ENCODE data around the gene CUBN.

The CUBN gene

DNA sequence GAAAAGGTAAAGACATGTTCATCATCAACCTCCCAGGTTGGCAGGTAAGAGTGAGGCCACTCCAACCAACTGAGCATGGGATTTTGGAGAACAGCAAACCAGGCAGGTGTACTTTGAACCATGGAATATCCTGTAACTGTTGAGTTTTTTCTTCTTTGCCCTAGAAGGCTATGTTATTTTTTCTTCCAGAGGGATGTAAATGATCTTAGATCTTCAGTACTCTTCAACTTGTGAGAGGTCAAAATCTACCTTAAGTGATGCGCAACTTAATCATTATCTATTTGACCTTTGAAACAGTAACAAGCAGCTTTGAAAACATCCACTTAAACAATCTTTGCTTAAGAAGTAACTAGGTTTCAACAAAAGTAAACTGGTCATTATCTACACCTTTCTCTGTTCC, at the start of gene CUBN:
Gene CUBN (minus strand): TSS at position 71 of the 400 bp plus-strand sequence. CDS start 46 bp downstream, at position 25.
- DNase-seq (ENCODE audit: low spot score): no peak

DNA sequence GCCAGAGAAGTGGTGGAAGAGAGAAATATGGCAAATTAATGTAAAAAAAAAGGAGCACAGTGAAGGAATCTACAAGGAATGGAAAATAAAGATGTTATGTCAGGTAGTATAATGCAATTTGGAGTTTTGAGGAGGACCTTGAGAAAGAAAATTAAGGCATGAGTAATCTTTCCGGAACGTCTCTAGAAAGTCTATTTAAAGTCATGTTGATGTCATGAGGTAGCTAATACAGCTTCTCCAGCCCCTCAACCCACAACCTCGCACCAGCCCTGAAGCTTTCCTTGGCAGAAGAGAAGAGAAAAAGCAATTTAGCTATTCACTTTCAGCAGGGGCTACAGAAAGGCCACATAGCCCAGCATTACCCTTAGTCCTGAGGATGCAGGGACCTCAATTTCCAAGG, 49.4 kb upstream of the CUBN start:
- no peak for DNase-seq (ENCODE audit: low spot score)

DNA sequence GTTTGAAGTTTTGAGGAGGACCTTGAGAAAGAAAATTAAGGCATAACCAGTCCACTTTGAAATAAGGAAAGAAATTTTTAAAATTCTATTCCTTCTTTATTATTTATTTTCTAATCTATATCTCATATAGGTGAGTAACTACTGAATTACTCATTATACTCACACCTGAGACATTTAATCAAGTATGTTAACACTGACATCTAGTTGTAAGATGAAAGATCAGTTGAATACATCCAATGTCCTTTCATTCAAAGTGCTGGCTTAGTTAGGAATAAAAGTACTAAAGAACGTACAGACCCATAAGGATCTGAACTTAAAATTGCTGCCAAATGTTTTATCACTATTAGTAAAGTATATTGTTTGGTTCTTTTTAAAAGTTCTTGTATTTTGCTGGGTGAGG, 48.4 kb upstream of the CUBN start:
- no peak for DNase-seq (ENCODE audit: low spot score)

DNA sequence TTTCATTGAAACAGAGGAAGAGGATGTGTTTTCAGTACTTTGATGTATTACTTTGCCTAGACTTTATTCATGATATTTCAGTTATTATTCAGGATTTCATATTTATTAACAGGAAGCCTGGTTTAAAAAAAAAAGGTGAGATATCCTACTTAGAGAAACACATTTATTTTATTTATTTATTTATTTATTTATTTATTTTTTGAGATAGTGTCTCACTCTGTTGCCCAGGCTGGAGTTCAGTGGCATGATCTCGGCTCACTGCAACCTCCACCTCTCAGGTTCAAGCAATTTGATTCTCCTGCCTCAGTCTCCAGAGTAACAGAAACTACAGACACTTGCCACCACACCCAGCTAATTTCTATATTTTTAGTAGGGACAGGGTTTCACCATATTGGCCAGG, 47.4 kb upstream of the CUBN start:
- no peak for DNase-seq (ENCODE audit: low spot score)

DNA sequence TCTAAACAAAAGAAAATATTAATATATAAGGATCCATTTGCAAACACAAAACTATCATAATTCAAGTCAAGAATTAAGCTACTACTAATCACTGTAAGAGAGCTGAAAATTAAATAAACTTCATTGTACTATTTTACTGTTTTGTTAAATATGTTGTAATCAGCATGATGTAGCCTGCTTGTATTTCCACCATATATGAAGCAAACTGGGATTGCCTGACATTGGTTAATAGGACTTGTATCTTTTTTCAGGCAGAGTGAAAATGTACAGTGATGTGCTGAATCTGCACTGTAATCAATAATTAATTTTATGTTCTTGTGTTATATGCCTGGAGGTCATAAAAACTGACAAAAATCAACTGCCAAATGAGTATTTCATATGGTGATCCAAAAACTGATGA, 46.5 kb upstream of the CUBN start:
- DNase-seq (ENCODE audit: low spot score): no peak

DNA sequence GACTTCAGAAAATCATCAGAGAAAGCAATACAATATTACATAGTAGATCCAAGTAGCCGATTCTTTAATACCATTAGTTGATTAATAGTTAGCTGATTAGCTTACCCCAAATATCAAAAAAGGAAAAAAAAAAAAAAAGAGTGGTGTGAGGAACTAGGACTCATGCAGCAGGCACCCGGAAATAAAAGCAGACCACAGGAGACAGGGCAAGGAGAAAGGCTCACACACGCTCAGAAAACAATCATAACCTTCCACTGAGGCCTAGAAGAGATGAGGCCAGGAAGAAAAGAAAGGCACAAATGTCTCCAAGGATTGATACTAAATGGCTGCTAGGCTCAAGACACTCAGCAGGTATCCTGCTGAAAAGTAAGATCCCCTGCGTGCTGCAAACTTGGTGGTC, 45.9 kb upstream of the CUBN start:
- no peak for DNase-seq (ENCODE audit: low spot score)

DNA sequence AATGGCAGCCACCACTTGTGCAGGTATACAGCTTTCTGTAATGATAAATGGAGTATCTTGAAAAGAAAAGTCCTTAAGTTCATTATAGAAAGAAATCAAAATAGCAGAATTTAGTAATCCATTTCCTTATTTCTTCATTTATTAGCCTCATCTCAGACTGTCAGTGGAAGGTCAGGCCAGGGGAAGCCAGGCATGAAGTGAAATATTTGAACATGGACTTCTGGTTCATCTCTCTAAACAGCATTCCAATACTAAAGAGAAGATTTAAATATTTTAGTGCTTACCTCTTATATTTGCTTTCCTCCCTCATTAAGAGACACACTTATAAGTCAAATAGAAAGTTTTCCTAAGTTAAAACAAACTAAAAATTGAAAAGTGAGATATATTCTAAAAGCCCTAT, 45.0 kb upstream of the CUBN start:
- DNase-seq (ENCODE audit: low spot score): no peak

DNA sequence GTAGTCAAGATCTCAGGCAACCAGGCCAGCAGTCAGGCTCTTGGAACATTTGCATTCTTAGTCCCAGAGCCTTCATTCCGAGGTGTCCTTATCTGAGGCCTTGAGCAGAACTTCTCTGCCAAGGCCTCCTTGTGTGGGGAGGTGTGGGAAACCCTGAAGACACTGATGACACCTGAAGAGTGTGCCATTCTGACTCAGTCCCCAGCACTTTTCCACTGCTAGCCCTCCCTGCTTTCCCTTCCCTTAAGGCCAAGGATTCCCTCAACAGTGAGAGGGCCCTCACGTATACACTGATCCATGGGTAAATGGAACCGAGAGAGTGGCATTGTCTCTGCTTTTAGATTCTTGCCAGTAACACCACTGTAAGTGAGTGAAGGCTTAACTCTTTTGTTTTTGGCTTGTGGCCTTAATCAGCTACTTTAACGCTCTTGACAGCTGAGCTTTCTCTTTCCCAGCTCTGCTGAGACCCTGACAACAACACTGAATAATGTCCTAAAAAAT, 41.6 kb upstream of the CUBN start:
- no peak for DNase-seq (ENCODE audit: low spot score)

DNA sequence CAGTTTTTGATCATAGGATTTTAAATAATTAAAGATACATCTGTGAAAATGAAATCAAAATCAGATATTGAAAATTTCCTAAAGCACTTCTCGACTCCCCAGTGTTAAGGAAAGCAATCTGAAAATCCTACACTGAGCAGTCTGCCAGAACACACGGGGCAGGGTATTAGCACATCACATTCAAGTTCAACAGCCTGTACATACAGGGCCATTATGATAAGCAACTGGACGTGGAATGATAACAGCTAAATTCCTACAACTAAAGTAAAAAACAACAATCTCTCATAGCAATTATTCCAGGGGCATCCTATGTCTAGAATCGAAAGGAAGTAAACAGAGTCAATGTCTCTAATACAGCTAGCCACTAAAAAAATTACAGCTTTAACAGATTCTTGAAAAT, 40.2 kb upstream of the CUBN start:
- DNase-seq (ENCODE audit: low spot score): no peak

DNA sequence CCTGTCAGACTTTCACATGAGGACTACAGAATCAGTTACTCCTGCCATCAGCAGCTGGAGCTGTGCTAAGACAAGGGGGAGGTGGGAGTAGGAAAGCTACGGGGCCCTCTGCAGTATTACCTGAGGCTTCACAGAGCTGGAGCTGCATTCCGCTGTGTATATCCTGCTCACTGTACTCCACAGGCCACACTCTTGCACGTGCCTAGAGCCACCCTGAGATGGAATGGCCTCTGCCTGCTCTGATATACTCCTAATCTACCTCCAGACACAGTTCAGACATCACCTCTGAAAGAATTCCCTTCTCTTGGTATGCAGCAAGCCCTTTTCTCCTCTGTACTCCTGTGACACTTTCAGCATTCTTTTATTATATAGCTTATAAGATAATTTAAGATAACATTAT, 37.1 kb upstream of the CUBN start:
- no peak for DNase-seq (ENCODE audit: low spot score)

DNA sequence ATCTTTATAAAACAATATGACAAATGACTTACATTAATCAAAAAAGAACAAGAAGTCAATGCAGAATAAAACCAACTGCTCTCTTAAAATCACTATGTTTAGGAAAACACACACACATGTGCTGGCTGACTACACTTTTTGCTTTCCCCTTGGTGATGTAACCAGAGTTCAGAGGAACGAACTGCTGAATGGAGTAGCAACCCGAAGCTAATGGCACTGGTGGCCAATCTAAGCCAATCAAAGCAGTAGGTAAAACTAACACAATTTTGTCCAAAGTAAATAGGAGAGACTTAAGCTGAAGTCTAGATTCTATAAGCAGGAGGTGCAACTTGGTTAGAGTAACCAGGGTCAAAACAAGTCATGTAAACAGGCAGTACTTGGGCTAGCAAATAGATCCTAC, 33.2 kb upstream of the CUBN start:
- DNase-seq (ENCODE audit: low spot score): no peak

DNA sequence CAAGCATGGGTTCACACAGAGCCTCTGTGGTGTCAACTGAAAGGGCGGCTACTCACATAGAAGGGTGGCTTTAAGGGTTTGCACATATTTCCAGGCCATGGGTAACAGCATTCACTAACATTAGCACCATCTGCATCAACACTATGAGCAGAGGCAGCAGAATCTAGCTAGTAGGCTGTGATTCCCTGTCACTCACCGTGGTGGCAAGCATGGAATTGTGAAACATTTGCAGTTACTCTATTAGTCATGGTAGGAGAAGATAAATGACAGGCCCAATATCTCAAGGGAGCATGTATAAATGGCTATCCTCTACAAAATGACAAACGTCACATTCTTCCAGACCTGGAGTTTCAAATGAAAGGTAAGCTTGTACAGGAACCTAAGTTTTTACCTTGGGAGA, 32.2 kb upstream of the CUBN start:
- no peak for DNase-seq (ENCODE audit: low spot score)

DNA sequence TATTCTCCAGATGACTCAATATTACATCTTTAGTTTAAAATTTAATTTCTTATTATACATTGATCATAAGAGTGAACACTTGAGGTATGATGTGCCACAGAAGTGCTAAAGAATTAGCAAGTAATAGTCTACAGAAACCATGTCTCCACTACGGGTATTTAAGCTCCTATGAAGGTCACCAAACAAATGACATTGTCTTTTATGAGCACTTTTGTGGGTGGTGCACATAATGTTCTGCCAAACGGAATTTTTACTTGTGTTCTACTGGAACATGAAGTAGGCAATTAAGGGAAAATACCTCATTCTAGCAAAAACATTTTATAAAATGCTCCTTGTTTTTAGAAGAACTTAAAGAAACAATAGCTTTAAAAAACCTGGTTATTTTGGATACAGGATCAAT, 27.4 kb upstream of the CUBN start:
- no peak for DNase-seq (ENCODE audit: low spot score)

DNA sequence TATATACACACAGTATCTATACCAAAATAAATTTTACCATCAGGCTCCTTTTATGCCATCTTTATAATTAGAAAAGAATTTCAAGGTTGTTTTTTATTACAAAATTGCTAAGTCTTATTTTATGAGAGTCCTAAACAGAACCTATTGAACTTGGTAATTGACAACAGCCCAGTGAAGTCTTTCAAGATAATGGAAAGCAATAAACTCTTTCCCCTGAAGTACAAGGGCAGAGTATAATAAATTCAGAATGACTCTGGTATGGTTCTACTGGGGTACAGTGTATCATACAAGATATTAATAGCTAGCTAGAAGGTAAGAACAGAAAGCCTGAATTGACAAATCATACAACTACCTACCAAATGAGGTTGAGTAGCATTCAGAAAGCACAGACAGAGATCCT, 26.2 kb upstream of the CUBN start:
- DNase-seq (ENCODE audit: low spot score): no peak

DNA sequence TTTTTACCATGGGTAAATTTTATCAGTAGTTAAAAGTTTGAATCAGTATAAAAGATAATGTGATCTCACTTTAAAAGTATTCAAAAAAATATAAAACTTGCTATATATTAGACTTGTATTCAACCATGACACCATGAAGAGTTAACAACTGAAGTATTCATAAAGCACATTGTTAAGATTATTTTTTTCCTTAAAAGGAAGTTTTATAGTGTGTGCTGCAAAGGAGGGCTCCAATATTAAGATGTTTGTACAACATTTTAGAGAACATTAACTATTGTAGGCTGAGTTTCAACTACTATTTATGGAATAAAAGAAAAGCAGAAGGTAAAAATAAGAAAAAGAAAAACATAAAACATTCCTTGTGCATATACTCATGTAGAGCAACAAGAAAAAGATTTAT, 24.5 kb upstream of the CUBN start:
- DNase-seq (ENCODE audit: low spot score): no peak

DNA sequence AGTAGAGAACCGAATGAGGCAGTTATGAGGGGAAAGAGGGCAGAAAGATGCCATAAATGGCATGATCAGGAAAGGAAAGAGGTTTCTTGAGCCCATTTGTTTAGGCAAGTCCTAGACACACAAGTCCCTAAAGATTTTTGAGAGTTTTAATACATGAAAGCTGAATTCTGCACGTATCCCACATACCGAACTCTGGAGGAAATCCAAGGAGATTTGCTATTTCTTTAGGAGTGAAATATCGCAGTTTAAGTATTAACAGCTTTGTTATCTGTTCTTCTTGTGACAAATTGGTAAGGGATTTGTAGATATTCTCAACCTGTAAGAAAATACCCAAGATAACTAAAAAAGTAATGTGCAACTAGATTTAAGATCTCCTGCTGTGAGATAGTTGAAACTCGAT, 23.7 kb upstream of the CUBN start:
- DNase-seq (ENCODE audit: low spot score): no peak

DNA sequence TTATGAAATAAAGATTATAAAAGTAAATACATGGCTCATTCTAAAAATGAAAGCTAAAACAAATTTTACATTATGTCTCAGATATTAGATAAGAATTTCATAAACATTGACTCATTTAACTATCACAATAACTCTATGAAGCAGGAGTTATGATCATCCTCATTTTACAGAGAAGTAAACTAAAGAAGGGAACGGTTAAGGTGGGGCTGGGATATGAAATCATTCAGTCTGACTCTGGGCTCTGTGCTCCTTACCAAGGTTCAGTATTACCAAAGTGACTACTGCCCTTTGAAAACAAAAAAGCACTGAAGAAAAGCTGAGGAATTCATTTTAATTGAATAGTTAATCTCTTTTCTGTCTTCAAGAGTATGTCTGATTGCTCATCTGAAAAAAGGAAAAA, 22.1 kb upstream of the CUBN start:
- no peak for DNase-seq (ENCODE audit: low spot score)

DNA sequence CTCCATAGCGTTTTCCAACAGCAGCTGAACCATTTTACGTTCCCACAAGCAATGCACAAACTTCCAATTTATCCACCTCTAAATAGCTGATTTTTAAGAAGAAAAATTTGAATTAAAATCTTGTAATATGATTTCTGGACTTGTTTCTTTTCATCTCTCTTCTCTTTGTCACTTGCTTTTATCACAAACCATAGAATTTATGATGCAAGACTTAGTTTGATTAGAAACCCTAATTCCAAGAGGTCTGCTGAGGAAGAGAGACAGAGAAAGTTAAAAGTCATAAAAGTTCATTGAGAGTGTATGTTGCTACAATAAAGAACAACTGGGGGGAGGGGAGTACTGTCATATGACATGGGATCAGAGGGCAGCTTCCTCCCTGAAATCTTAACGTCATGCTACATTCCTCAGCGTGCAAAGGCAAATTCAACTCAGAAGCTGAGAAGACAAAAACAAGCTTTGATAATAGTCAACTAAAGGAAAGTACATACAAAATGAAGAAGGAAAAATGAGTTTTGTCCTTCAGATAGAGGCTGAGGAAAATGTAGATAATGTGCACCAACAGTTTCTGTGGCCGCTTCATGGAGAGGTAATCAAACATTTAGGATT, 18.4 kb upstream of the CUBN start:
- DNase-seq (ENCODE audit: low spot score): no peak

DNA sequence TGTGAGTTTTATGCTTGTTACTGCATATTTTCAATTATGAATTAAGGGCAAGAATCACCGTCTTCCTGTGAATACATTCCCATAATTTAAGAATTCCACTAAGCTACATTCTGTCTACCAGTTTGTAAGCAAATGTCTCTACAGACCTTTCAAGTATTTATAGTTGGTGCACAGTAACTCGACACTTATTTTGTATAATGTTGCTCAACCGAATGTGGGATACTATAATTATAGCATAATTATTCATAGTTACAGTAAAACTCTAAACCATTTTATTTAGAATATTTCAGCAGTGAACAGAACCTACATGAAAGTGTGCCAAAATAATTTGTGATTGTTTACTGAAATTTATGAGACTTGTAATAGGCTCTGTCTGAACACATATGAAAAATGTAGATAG, 17.3 kb upstream of the CUBN start:
- DNase-seq (ENCODE audit: low spot score): no peak

DNA sequence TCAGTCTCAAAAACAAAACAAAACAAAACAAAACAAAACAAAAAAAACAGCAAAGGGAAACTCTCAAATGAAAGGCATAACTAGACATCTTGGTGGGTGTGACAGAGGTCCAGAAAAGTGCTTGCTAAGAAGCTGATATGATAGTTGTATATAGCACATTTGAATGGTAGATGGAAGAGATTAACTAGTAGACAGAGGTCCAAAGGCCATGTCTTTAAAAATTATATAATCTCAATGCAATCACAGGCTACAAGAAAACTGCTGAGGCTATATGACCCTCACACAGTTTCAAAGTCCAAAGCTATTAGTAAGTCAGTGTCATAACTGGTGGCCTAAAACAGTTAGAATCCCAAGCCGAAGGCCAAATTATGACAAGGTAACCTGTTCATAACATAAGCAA, 15.6 kb upstream of the CUBN start:
- no peak for DNase-seq (ENCODE audit: low spot score)

DNA sequence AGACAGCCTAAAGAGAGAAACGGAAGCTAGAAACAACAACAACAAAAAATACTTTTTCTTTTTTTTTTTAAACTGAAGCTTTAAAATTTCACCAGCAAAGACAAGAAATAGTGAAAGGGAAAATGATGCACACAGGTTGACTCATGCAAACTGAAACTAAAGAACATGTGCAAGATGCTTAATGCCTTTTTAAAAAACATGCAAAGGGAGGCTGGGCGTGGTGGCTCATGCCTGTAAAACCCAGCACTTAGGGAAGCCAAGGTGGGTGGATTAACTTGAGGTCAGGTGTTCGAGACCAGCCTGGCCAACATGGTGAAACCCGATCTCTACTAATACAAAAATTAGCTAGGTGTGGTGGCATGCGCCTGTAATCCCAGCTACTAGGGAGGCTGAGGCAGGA, 15.1 kb upstream of the CUBN start:
- peak; percentile 47 for DNase-seq (ENCODE audit: low spot score)

DNA sequence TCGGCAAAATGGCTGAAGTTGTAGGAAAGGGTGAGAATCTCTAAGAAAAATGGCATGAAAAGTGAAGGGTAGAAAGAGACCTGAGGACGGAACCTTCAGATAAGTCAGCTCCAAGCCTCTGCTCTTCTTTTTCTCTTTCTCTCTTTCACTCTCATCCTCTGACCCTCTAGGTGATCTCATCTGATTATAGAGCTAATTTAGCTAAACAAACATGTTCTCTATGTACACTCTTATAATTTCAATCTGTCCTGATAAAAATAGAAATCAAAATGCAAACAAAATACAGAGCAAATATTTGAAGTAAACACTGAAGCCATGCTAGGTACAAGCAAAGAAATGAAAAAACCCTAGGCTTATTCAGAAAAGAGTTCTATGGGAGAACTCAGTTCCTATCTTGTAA, 14.4 kb upstream of the CUBN start:
- DNase-seq (ENCODE audit: low spot score): no peak

DNA sequence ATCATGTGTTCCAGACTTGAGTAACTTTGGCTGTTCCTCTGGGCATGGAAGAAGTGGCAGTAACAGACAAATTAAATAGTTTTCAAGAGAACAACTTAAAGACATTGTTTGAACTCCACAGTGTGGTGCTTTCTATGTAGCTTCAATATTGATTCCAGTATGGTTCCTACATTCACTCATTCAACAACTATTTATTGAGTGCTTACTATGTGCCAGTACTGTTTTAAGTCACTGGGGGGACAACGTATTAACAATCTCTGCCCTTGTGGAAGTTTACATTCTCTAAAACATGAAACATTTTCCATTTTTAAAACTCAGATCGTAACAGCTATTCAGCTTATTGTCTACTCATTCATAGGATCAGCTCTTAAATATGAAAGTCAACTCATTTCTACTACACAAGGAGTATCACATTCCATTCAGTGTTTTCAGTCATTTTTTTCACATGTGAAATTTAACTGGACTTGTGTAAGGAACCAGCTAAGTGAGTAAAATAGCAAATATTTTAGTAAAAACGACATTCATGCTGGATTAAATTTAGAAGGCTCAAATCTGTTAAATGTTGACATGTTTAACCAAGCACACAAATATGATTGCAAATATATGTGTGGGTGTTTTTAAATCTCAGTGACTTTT, 13.6 kb upstream of the CUBN start:
- DNase-seq (ENCODE audit: low spot score): no peak

DNA sequence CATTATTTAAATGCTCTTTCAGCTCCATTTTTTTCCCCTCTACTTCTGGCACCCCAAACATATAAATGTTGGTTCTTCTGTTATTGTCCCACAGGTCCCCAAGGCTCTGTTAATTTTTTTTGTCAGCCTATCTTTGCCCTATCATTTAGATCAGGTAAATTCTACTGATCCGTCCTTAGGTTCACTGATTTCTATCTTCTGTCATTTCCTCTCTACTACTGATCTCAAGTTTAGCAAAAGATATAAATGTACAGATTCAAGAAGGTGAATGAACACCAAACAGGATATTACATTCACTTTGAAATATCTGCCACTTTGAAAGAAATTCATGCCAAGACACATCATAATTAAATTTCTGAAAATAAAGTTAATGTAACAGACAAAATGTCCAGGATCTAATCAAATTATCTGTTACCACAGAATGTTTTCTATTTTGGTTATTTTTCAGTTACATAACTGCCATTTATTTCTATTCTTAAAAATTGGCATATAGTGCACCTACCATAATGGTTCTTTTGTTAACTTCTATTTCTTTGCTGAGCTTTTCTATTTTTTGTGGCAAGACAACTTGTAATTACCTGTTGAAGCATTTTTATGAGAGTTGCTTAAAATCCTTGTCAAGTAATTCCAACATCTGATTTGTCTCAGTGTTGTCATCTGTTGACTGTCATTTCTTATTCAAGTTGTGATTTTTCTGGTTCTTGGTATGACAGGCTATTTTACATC, 12.1 kb upstream of the CUBN start:
- no peak for DNase-seq (ENCODE audit: low spot score)

Data from CD4-positive, alpha-beta T cell treated with Interleukin-2 at 100 ng/mL for 4 hours (primary cell).